Astrocyte (in vitro differentiated cells and primary cell): ENCODE results near the gene STX16. TPM values are rescaled to one million over a fixed set of nuclear protein-coding genes. Genes with fewer than 3 reads are reported as not detected.

Experiments used
- DNase-seq: peaks from one replicate; pipeline ENCODE4 v3.0.0-alpha.2; 2010; ENCODE audit warnings: low read depth
- FAIRE-seq: peaks from 2 replicates; lab custom pipeline; 2011; peaks lifted over from hg19 to GRCh38; lab: Jason Lieb, UNC
- H2AFZ ChIP-seq: 2 replicates; pipeline ENCODE4 v1.6.0; 2012; ENCODE audit warnings: low read depth, low read length, inconsistent platforms
- H3K27ac ChIP-seq: 2 replicates; pipeline ENCODE4 v1.5.1; 2011; ENCODE audit warnings: low read depth, low read length, inconsistent platforms
- H3K27me3 ChIP-seq: 2 replicates; pipeline ENCODE4 v1.6.0; 2011; ENCODE audit warnings: low read length, inconsistent platforms; ENCODE audit not compliant: insufficient read depth
- H3K36me3 ChIP-seq: 2 replicates; pipeline ENCODE4 v1.5.1; 2011; ENCODE audit warnings: low read length, inconsistent platforms; ENCODE audit not compliant: insufficient read depth
- H3K4me1 ChIP-seq: 2 replicates; pipeline ENCODE4 v1.5.1; 2011; ENCODE audit warnings: low read length, inconsistent platforms; ENCODE audit not compliant: insufficient read depth
- H3K4me2 ChIP-seq: 2 replicates; pipeline ENCODE4 v1.6.0; 2012; ENCODE audit warnings: low read length, inconsistent platforms
- H3K4me3 ChIP-seq: 2 replicates; pipeline ENCODE4 v1.5.1; 2011; ENCODE audit warnings: low read depth, mild to moderate bottlenecking, low read length, inconsistent platforms; ENCODE audit not compliant: insufficient read depth
- H3K79me2 ChIP-seq: 2 replicates; pipeline ENCODE4 v1.6.0; 2012; ENCODE audit warnings: mild to moderate bottlenecking, low read length, inconsistent platforms; ENCODE audit not compliant: insufficient read depth
- H3K9ac ChIP-seq: 2 replicates; pipeline ENCODE4 v1.6.0; 2012; ENCODE audit warnings: mild to moderate bottlenecking, low read length, inconsistent platforms
- H3K9me3 ChIP-seq: 2 replicates; pipeline ENCODE4 v1.5.1; 2012; ENCODE audit warnings: low read depth, mild to moderate bottlenecking, low read length, inconsistent platforms; ENCODE audit not compliant: insufficient read depth
- H4K20me1 ChIP-seq: 2 replicates; pipeline ENCODE4 v1.6.0; 2012; ENCODE audit warnings: low read length, inconsistent platforms; ENCODE audit not compliant: insufficient read depth
- H3K27ac Mint-ChIP-seq: one replicate; pipeline ENCODE4 v1.8.0; 2021; ENCODE audit warnings: mild to moderate bottlenecking, mixed read lengths; ENCODE audit not compliant: unreplicated experiment
- H3K27me3 Mint-ChIP-seq: one replicate; pipeline ENCODE4 v1.8.0; 2021; ENCODE audit warnings: low read depth, mixed read lengths; ENCODE audit not compliant: unreplicated experiment
- H3K36me3 Mint-ChIP-seq: one replicate; pipeline ENCODE4 v1.8.0; 2021; ENCODE audit warnings: low read depth, mixed read lengths; ENCODE audit not compliant: unreplicated experiment
- H3K4me1 Mint-ChIP-seq: one replicate; pipeline ENCODE4 v1.8.0; 2021; ENCODE audit warnings: low read depth, mixed read lengths; ENCODE audit not compliant: unreplicated experiment
- H3K4me3 Mint-ChIP-seq: one replicate; pipeline ENCODE4 v1.8.0; 2021; ENCODE audit warnings: mild to moderate bottlenecking, moderate library complexity, mixed read lengths; ENCODE audit not compliant: unreplicated experiment
- H3K9me3 Mint-ChIP-seq: one replicate; pipeline ENCODE4 v1.8.0; 2021; ENCODE audit warnings: mild to moderate bottlenecking, mixed read lengths; ENCODE audit not compliant: unreplicated experiment
- CTCF ChIP-seq: IDR thresholded peaks from 2 replicates; pipeline ENCODE4 v1.5.1; 2011; ENCODE audit warnings: low read depth, mild to moderate bottlenecking, inconsistent platforms, low read length, moderate library complexity; ENCODE audit not compliant: insufficient read depth
- EZH2 ChIP-seq: IDR thresholded peaks from 2 replicates; pipeline ENCODE4 v1.6.1; 2012; ENCODE audit warnings: mild to moderate bottlenecking, low read length, inconsistent platforms; ENCODE audit not compliant: insufficient read depth
- total RNA-seq: library from RNA; stranded (reverse); gene quantifications from 2 replicates; pipeline ENCODE4 v1.2.1, GENCODE V29; 2021

STX16 gene
- total RNA-seq, 1 donor from 2014 or later: 59.3 TPM

GRCh38 chr20:58605292-58606065, 45.6 kb upstream of the STX16 start:
- H2AFZ ChIP-seq: no peak overlapping the region
- DNase-seq (no peak), FAIRE-seq (no peak)

GRCh38 chr20:58606184-58606583, 44.9 kb upstream of the STX16 start:
- Mint-ChIP-seq H3K36me3 (peaks cover 1% of the 10 kb centered on the region), H3K4me1 (peaks cover 10% of the 10 kb centered on the region), H3K9me3 (peaks cover 6% of the 10 kb centered on the region), H3K4me3 (no peak overlapping the region), H3K27me3 (peaks cover 9% of the 10 kb centered on the region), H3K27ac (no peak overlapping the region)
- peaks cover 2% of the 10 kb centered on the region for H3K27me3 ChIP-seq
- H3K36me3 ChIP-seq: no peaks in the 10 kb centered on the region
- no peak overlapping the region for H2AFZ ChIP-seq
- no peak overlapping the region for H3K4me3 ChIP-seq
- TF ChIP-seq EZH2 (no peak), CTCF (no peak)
- H3K27ac ChIP-seq: no peak overlapping the region
- FAIRE-seq: no peak
- H4K20me1 ChIP-seq: no peaks in the 10 kb centered on the region
- DNase-seq: no peak
- no peaks in the 10 kb centered on the region for H3K9me3 ChIP-seq
- H3K79me2 ChIP-seq: no peaks in the 10 kb centered on the region
- peaks cover 3% of the 10 kb centered on the region for H3K4me1 ChIP-seq
- H3K9ac ChIP-seq: no peak overlapping the region
- no peak overlapping the region for H3K4me2 ChIP-seq

More at GRCh38 chr20:58605292-58606065, 45.6 kb upstream of the STX16 start:
- Mint-ChIP-seq H3K27me3 (peaks cover 5% of the 10 kb centered on the region), H3K9me3 (peaks cover 2% of the 10 kb centered on the region), H3K4me1 (peaks cover 10% of the 10 kb centered on the region), H3K4me3 (no peak overlapping the region), H3K27ac (no peak overlapping the region), H3K36me3 (peaks cover 1% of the 10 kb centered on the region)
- Histone ChIP-seq H3K79me2 (no peaks in the 10 kb centered on the region), H3K9me3 (no peaks in the 10 kb centered on the region), H3K9ac (no peak overlapping the region), H3K36me3 (no peaks in the 10 kb centered on the region), H3K27ac (no peak overlapping the region), H3K4me2 (no peak overlapping the region), H3K4me3 (no peak overlapping the region), H3K4me1 (peaks cover 3% of the 10 kb centered on the region), H4K20me1 (no peaks in the 10 kb centered on the region), H3K27me3 (peaks cover 2% of the 10 kb centered on the region)
- TF ChIP-seq EZH2 (no peak), CTCF (no peak)
